PC-3 (cell line): ENCODE measurements around the gene KCNH1. TPM values are rescaled to one million over a fixed set of nuclear protein-coding genes. Genes with fewer than 3 reads are reported as not detected.

Experiments
- ATAC-seq: fragments of 200-7000 bp; cut with Tn5 transposase; 2 replicates; pipeline ENCODE4 v1.9.1; 2020; ENCODE audit warnings: mild to moderate bottlenecking, moderate library complexity
- BruUV-seq: library from RNA; stranded (reverse); fragments of 400-500 nt; replicated peaks from 2 replicates; lab custom pipeline; 2021; lab: Mats Ljungman, UMichigan
- CTCF ChIA-PET: fragments of 300-600 bp; sonication (Branson Sonifier 250); formaldehyde crosslinking; loops from one replicate; lab custom pipeline; 2022; ENCODE audit warnings: antibody characterized with exemption; lab: Charles Lee
- POLR2A ChIA-PET: fragments of 300-600 bp; sonication (Branson Sonifier 250); formaldehyde crosslinking; loops from one replicate; lab custom pipeline; 2022; ENCODE audit warnings: antibody characterized with exemption; ENCODE audit not compliant: unreplicated experiment; lab: Charles Lee
- DNase-seq: peaks from one replicate; pipeline ENCODE4 v3.0.0-alpha.2; 2015
- H2AFZ ChIP-seq: fragments of 300-600 bp; sonication (generic); 2 replicates; pipeline ENCODE4 v1.6.0; 2016; ENCODE audit warnings: antibody characterized with exemption, low read length
- H3F3A ChIP-seq: fragments of 300-600 bp; sonication (generic); one replicate; pipeline ENCODE4 v1.6.0; 2017; ENCODE audit warnings: antibody characterized with exemption, low read length, control low read depth, mild to moderate bottlenecking; ENCODE audit not compliant: unreplicated experiment
- H3K27ac ChIP-seq: fragments of 300-600 bp; sonication (generic); 2 replicates; pipeline ENCODE4 v1.5.1; 2016; ENCODE audit warnings: mild to moderate bottlenecking, low read length
- H3K27me3 ChIP-seq: fragments of 300-600 bp; sonication (generic); 2 replicates; pipeline ENCODE4 v1.6.1; 2016; ENCODE audit warnings: low read length, mixed read lengths
- H3K36me3 ChIP-seq: fragments of 300-600 bp; sonication (generic); 2 replicates; pipeline ENCODE4 v1.6.1; 2016; ENCODE audit warnings: low read depth, mixed run types, low read length, mixed read lengths
- H3K4me1 ChIP-seq: fragments of 300-600 bp; sonication (generic); 2 replicates; pipeline ENCODE4 v1.5.1; 2016; ENCODE audit warnings: low read length; ENCODE audit not compliant: insufficient read depth
- H3K4me2 ChIP-seq: fragments of 300-600 bp; sonication (generic); 2 replicates; pipeline ENCODE4 v1.6.0; 2016; ENCODE audit warnings: low read length
- H3K4me3 ChIP-seq: fragments of 300-600 bp; sonication (generic); 2 replicates; pipeline ENCODE4 v1.5.1; 2016; ENCODE audit warnings: mild to moderate bottlenecking, low read length, mixed read lengths
- H3K79me2 ChIP-seq: fragments of 300-600 bp; sonication (generic); 2 replicates; pipeline ENCODE4 v1.6.1; 2017; ENCODE audit warnings: low read length, mixed read lengths
- H3K9ac ChIP-seq: fragments of 300-600 bp; sonication (generic); 2 replicates; pipeline ENCODE4 v1.6.0; 2016; ENCODE audit warnings: mild to moderate bottlenecking, low read length
- H3K9me2 ChIP-seq: fragments of 300-600 bp; sonication (generic); replicated peaks from 2 replicates; pipeline ENCODE4 v1.6.1; 2016; ENCODE audit warnings: mixed run types, low read length, mixed read lengths
- H3K9me3 ChIP-seq: fragments of 300-600 bp; sonication (generic); 2 replicates; pipeline ENCODE4 v1.6.1; 2016; ENCODE audit warnings: low read length, mixed read lengths
- H4K20me1 ChIP-seq: fragments of 300-600 bp; sonication (generic); 2 replicates; pipeline ENCODE4 v1.6.1; 2016; ENCODE audit warnings: low read length, mixed read lengths
- CTCF ChIP-seq: fragments of 300-600 bp; sonication (generic); conservative IDR thresholded peaks from 2 replicates; pipeline ENCODE4 v1.5.1; 2017; ENCODE audit warnings: antibody characterized with exemption, low read depth, mild to moderate bottlenecking, low read length
- EZH2 ChIP-seq: fragments of 300-600 bp; sonication (generic); IDR thresholded peaks from one replicate; pipeline ENCODE4 v1.6.1; 2017; ENCODE audit warnings: antibody characterized with exemption, mild to moderate bottlenecking, low read length; ENCODE audit not compliant: unreplicated experiment
- EZH2phosphoT487 ChIP-seq: fragments of 300-600 bp; sonication (generic); IDR thresholded peaks from 2 replicates; pipeline ENCODE4 v1.6.1; 2018; ENCODE audit warnings: mild to moderate bottlenecking, antibody characterized with exemption, low read length, borderline replicate concordance
- intact Hi-C: fragments of 100-400 bp; cut with micrococcal nuclease; formaldehyde crosslinking; loops from 2 replicates; pipeline ENCODE4 v1.9.0; 2023
- total RNA-seq: library from RNA; depleted of rRNA; stranded (reverse); fragments of >200 nt; gene quantifications from 2 replicates; pipeline ENCODE4 v1.2.3, GENCODE V29; 2014

The KCNH1 gene
- total RNA-seq, 1 experiment from 2014 or later, result not detected

- H3K9me2 ChIP-seq, result no peaks in the 10 kb centered on the region
- H3K4me1 ChIP-seq, result no peaks in the 10 kb centered on the region
- H2AFZ ChIP-seq, result no peak overlapping the region
- H3K4me3 ChIP-seq, result no peak overlapping the region
- no peaks in the 10 kb centered on the region for H3K79me2 ChIP-seq
- H3K27me3 ChIP-seq, result no peaks in the 10 kb centered on the region
- no peak overlapping the region for H3K27ac ChIP-seq
- ATAC-seq (no peak), DNase-seq (no peak)
- ChIA-PET CTCF (no interaction called here), POLR2A (no interaction called here)
- 0 out of 2 replicates have a peak, but pooled peaks cover 4% of the 10 kb centered on the region for H3K9me3 ChIP-seq
- H3K4me2 ChIP-seq, result no peak overlapping the region
- H3F3A ChIP-seq, result no peaks in the 10 kb centered on the region
- no TSS peak for BruUV-seq
- H3K9ac ChIP-seq, result no peak overlapping the region
- TF ChIP-seq EZH2 (no peak), CTCF (no peak)
- intact Hi-C loops, result no loop called here
- no peaks in the 10 kb centered on the region for H3K36me3 ChIP-seq
- no peaks in the 10 kb centered on the region for H4K20me1 ChIP-seq
Observed at GRCh38 chr1:210819266-210819665, 314.7 kb downstream of the KCNH1 start.

- no peaks in the 10 kb centered on the region for H4K20me1 ChIP-seq
- no peak overlapping the region for H2AFZ ChIP-seq
- POLR2A ChIA-PET, result no interaction called here
- H3K27me3 ChIP-seq, result no peaks in the 10 kb centered on the region
- H3K36me3 ChIP-seq, result no peaks in the 10 kb centered on the region
- no peak for DNase-seq
- no peaks in the 10 kb centered on the region for H3K4me1 ChIP-seq
- CTCF ChIA-PET, result no interaction called here
- no peak overlapping the region for H3K4me2 ChIP-seq
- H3K4me3 ChIP-seq, result no peak overlapping the region
- 0 out of 2 replicates have a peak, but pooled peaks cover 4% of the 10 kb centered on the region for H3K9me3 ChIP-seq
- H3F3A ChIP-seq, result no peaks in the 10 kb centered on the region
- ATAC-seq, result no peak
- no peak overlapping the region for H3K27ac ChIP-seq
- no TSS peak for BruUV-seq
- no peak overlapping the region for H3K9ac ChIP-seq
- intact Hi-C loops, result no loop called here
- no peak for TF ChIP-seq EZH2
- TF ChIP-seq CTCF, result no peak
- TF ChIP-seq EZH2phosphoT487, result no peak
- H3K9me2 ChIP-seq, result no peaks in the 10 kb centered on the region
- no peaks in the 10 kb centered on the region for H3K79me2 ChIP-seq
Observed at GRCh38 chr1:210817385-210818275, 316.3 kb downstream of the KCNH1 start.
